AG08396 (cell line): ENCODE results near the gene ZBTB46.
"Not testable (repeated sequence)": the region's sequence is repeated elsewhere in the genome, so short reads cannot be mapped to it uniquely, and the experiment has no call there.

Source experiments
- DNase-seq: peaks from one replicate; pipeline ENCODE4 v3.0.0; 2012; ENCODE audit warnings: low spot score, mixed read lengths

The ZBTB46 gene

GRCh38 chr20:63814891-63815614 lies 16.0 kb downstream of the ZBTB46 start:
- no peak for DNase-seq

- DNase-seq, result no peak
Observed at GRCh38 chr20:63811491-63811875, 19.6 kb downstream of the ZBTB46 start.

GRCh38 chr20:63810730-63811490 lies 20.2 kb downstream of the ZBTB46 start:
- no peak for DNase-seq

GRCh38 chr20:63809856-63810255 lies 21.2 kb downstream of the ZBTB46 start:
- no peak for DNase-seq

GRCh38 chr20:63808964-63809674 lies 21.9 kb downstream of the ZBTB46 start:
- DNase-seq, result no peak

- DNase-seq, result no peak
Observed at GRCh38 chr20:63808145-63808724, 22.8 kb downstream of the ZBTB46 start.

- DNase-seq, result no peak
Observed at GRCh38 chr20:63807654-63808053, 23.4 kb downstream of the ZBTB46 start.

GRCh38 chr20:63804308-63804636 lies 26.8 kb downstream of the ZBTB46 start:
- no peak for DNase-seq

- no peak for DNase-seq
Observed at GRCh38 chr20:63802469-63803240, 28.4 kb downstream of the ZBTB46 start.

GRCh38 chr20:63801174-63801573 lies 29.9 kb downstream of the ZBTB46 start:
- not testable (repeated sequence) for DNase-seq

GRCh38 chr20:63800411-63800810 lies 30.7 kb downstream of the ZBTB46 start:
- DNase-seq, result not testable (repeated sequence)

- DNase-seq, result not testable (repeated sequence)
Observed at GRCh38 chr20:63799127-63799526, 31.9 kb downstream of the ZBTB46 start.

GRCh38 chr20:63797175-63797574 lies 33.9 kb downstream of the ZBTB46 start:
- not testable (repeated sequence) for DNase-seq

GRCh38 chr20:63795178-63795830 lies 35.8 kb downstream of the ZBTB46 start:
- DNase-seq, result no peak

GRCh38 chr20:63794614-63795013 lies 36.5 kb downstream of the ZBTB46 start:
- DNase-seq, result no peak

- DNase-seq, result no peak
Observed at GRCh38 chr20:63792866-63793265, 38.2 kb downstream of the ZBTB46 start.

GRCh38 chr20:63791497-63792156 lies 39.4 kb downstream of the ZBTB46 start:
- DNase-seq, result no peak

GRCh38 chr20:63790572-63791168 lies 40.4 kb downstream of the ZBTB46 start:
- no peak for DNase-seq

GRCh38 chr20:63789836-63790571 lies 41.1 kb downstream of the ZBTB46 start:
- no peak for DNase-seq

GRCh38 chr20:63787749-63788148 lies 43.3 kb downstream of the ZBTB46 start:
- no peak for DNase-seq
